SU-DHL-6 (cell line): ENCODE data around the gene GOSR2.

Source experiments
- H2AFZ ChIP-seq: fragments of 200-600 bp; sonication (generic); 2 replicates; pipeline ENCODE4 v1.6.1; 2014; ENCODE audit warnings: low read depth, mild to moderate bottlenecking, moderate library complexity, mixed read lengths, antibody characterized with exemption, low read length; ENCODE audit not compliant: severe bottlenecking
- H3F3A ChIP-seq: fragments of 200-600 bp; shearing (Covaris generic); 2 replicates; pipeline ENCODE4 v1.6.0; 2016; ENCODE audit warnings: antibody characterized with exemption, mild to moderate bottlenecking; ENCODE audit not compliant: insufficient read depth
- H3K27ac ChIP-seq: fragments of 200-600 bp; sonication (generic); 2 replicates; pipeline ENCODE4 v1.5.1; 2016; ENCODE audit warnings: low read depth, mild to moderate bottlenecking, low read length, moderate library complexity, mixed read lengths
- H3K27me3 ChIP-seq: fragments of 200-600 bp; sonication (generic), shearing (Covaris generic); 2 replicates; pipeline ENCODE4 v1.6.0; 2014; ENCODE audit warnings: mild to moderate bottlenecking, low read length
- H3K36me3 ChIP-seq: fragments of 200-600 bp; sonication (generic); 2 replicates; pipeline ENCODE4 v1.6.1; 2014; ENCODE audit warnings: mild to moderate bottlenecking, low read length, mixed read lengths
- H3K4me2 ChIP-seq: fragments of 300-600, 200-600 bp; shearing (Covaris generic), sonication (generic); 2 replicates; pipeline ENCODE4 v1.6.0; 2014; ENCODE audit warnings: low read length, low read depth, mild to moderate bottlenecking; ENCODE audit not compliant: poor library complexity, severe bottlenecking
- H3K4me3 ChIP-seq: fragments of 200-600 bp; sonication (generic); 2 replicates; pipeline ENCODE4 v1.5.1; 2014; ENCODE audit warnings: antibody characterized with exemption, low read length, mild to moderate bottlenecking, mixed read lengths; ENCODE audit not compliant: insufficient read depth, poor library complexity, severe bottlenecking
- H3K79me2 ChIP-seq: fragments of 200-600 bp; sonication (generic); 2 replicates; pipeline ENCODE4 v1.6.1; 2014; ENCODE audit warnings: mild to moderate bottlenecking, low read length, moderate library complexity; ENCODE audit not compliant: insufficient read depth
- H3K9ac ChIP-seq: fragments of 200-600 bp; sonication (generic); 2 replicates; pipeline ENCODE4 v1.7.0; 2014; ENCODE audit warnings: mild to moderate bottlenecking, low read length
- H3K9me2 ChIP-seq: fragments of 200-600 bp; sonication (generic); replicated peaks from 2 replicates; pipeline ENCODE4 v1.6.1; 2014; ENCODE audit warnings: low read length; ENCODE audit not compliant: insufficient read depth
- H3K9me3 ChIP-seq: fragments of 200-600 bp; sonication (generic); 2 replicates; pipeline ENCODE4 v1.6.1; 2014; ENCODE audit warnings: low read length, mixed read lengths; ENCODE audit not compliant: insufficient read depth
- H4K20me1 ChIP-seq: fragments of 200-600 bp; sonication (generic); 2 replicates; pipeline ENCODE4 v1.6.1; 2014; ENCODE audit warnings: low read depth, mild to moderate bottlenecking, antibody characterized with exemption, low read length, moderate library complexity, mixed read lengths
- CTCF ChIP-seq: fragments of 200-600 bp; sonication (generic); IDR thresholded peaks from one replicate; pipeline ENCODE4 v1.5.1; 2017; ENCODE audit warnings: antibody characterized with exemption, mild to moderate bottlenecking, low read length, moderate library complexity; ENCODE audit not compliant: insufficient read depth, poor library complexity, severe bottlenecking
- EZH2phosphoT487 ChIP-seq: fragments of 200-600 bp; sonication (generic), shearing (Covaris generic); conservative IDR thresholded peaks from 2 replicates; pipeline ENCODE4 v1.6.1; 2018; ENCODE audit warnings: mild to moderate bottlenecking, antibody characterized with exemption, low read length, moderate library complexity, mixed read lengths

Gene GOSR2

GRCh38 chr17:46960152-46960551, 37.2 kb downstream of the GOSR2 start:
- no peak overlapping the region for H3K4me3 ChIP-seq
- H3K79me2 ChIP-seq = no peaks in the 10 kb centered on the region
- H3K27ac ChIP-seq = no peak overlapping the region
- no peaks in the 10 kb centered on the region for H3K9me2 ChIP-seq
- H3K9me3 ChIP-seq = no peaks in the 10 kb centered on the region
- H3K9ac ChIP-seq = no peak overlapping the region
- H3K36me3 ChIP-seq = no peaks in the 10 kb centered on the region
- H3K27me3 ChIP-seq = no peaks in the 10 kb centered on the region
- H2AFZ ChIP-seq = no peak overlapping the region
- H3K4me2 ChIP-seq = no peak overlapping the region
- TF ChIP-seq CTCF (no peak), EZH2phosphoT487 (no peak)
- no peaks in the 10 kb centered on the region for H4K20me1 ChIP-seq
- no peaks in the 10 kb centered on the region for H3F3A ChIP-seq

- Histone ChIP-seq H3F3A (no peaks in the 10 kb centered on the region), H3K4me3 (no peak overlapping the region), H4K20me1 (no peaks in the 10 kb centered on the region), H3K4me2 (no peak overlapping the region), H3K27ac (no peak overlapping the region), H3K9ac (no peak overlapping the region), H2AFZ (no peak overlapping the region), H3K9me2 (no peaks in the 10 kb centered on the region), H3K36me3 (no peaks in the 10 kb centered on the region), H3K27me3 (no peaks in the 10 kb centered on the region), H3K79me2 (no peaks in the 10 kb centered on the region), H3K9me3 (no peaks in the 10 kb centered on the region)
- TF ChIP-seq CTCF = no peak
Observed at GRCh38 chr17:46962374-46962790, 39.4 kb downstream of the GOSR2 start.

- TF ChIP-seq EZH2phosphoT487 (no peak), CTCF (no peak)
- no peak overlapping the region for H3K27ac ChIP-seq
- no peaks in the 10 kb centered on the region for H3F3A ChIP-seq
- no peaks in the 10 kb centered on the region for H3K79me2 ChIP-seq
- H4K20me1 ChIP-seq = no peaks in the 10 kb centered on the region
- H3K36me3 ChIP-seq = no peaks in the 10 kb centered on the region
- no peaks in the 10 kb centered on the region for H3K9me2 ChIP-seq
- no peak overlapping the region for H3K4me2 ChIP-seq
- H3K4me3 ChIP-seq = no peak overlapping the region
- no peak overlapping the region for H2AFZ ChIP-seq
- H3K9ac ChIP-seq = no peak overlapping the region
- H3K27me3 ChIP-seq = no peaks in the 10 kb centered on the region
- H3K9me3 ChIP-seq = no peaks in the 10 kb centered on the region
Observed at GRCh38 chr17:46963571-46963970, 40.6 kb downstream of the GOSR2 start.
